NCI-H2107 (cell line): ENCODE results near the gene PKIG.
"Not testable (repeated sequence)": the region's sequence is repeated elsewhere in the genome, so short reads cannot be mapped to it uniquely, and the experiment has no call there.

ENCODE experiments used
- DNase-seq: peaks from one replicate; lab custom pipeline; 2025; lab: John Stamatoyannopoulos, UW

The PKIG gene

DNA sequence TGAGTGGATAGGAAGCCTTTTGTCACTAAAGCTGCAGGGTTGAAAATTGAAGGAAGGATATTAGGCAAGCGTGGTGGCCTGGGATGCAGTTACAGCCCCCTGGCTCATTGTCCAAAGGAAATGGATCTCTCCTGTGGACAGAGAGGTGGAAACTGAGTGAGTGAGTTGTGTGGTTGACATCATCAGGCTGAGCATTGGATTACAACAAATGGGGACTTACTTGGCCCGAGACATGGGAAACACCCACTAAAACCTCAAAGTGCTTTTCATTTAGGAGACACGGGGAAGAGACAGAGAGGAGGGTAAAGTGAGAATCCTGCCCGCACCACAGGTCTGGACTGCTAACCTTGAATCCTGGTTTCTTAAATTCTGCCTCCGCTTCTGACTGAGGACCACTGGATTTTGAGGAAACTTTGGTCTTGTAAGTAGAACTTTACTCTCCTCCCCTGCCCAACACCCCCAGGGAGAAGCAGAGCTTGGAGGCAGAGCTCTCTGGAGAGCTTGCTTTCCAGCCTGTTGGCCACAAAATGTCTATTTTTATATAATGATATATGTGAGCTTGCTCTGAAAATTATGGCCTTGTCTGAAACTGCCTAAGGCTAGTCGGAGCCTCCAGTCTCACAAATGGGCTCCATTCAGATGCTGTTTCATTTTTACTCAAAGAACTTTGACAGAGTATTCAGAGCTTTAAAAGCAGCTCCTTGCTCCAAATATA, at the start of gene PKIG:
PKIG (plus strand) TSS at position 269 of the 715 bp plus-strand sequence. CDS start 31,978 bp downstream, outside the sequence.
- no peak for DNase-seq

DNA sequence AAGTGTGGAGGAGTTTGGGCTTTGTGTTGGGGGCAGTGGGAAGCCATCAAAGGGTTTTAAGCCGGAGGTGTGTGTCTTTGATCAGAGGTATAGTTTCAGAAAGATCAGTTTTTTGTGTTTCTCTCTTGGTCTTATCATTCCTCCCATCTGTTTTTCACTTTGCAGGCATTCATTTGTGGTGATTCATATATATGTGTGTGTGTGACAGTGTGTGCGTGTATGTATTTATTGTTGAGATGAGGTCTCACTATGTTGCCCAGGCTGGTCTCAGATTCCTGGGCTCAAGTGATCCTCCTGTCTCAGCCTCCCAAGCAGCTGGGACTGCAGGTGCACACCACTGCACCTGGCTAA, 49.4 kb upstream of the PKIG start:
- DNase-seq, result no peak

DNA sequence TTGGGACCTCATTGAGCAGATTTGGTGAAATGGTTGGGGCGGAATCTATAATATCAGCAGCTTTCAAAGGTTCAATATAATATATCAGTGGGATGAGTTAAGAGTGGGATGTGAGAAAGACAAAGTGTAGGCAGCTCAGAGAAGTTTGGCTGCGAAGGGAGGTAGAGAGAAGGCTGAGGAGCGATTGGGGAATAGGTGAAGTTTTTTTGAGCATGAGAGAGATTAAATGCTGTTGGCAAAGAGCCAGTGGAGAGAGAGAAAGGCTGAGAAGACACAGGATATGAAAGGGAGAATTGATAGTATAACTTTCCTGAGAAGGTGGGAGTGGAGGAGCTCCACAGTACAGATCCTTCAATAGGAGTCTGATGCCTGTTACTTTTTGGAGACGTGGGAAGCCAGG, 48.5 kb upstream of the PKIG start:
- DNase-seq, result no peak

DNA sequence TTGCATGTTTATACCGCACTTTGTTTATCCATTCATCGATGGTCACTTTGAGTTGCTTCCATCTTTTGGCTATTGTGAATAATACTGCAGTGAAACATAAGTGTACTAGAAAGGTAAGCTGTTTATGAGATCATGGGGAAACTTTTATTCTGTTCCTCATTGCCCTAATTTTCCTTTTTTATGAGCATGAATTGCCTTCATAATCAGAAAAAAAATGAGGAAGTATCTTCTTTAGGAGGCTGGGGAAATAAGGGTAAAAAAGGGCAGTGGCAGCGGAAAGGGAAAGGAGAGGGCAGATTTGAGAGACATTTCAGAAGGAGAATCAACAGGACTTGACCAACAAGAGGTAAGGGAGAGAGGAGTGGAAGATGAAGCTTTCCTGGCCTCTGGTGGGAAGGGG, 46.2 kb upstream of the PKIG start:
- no peak for DNase-seq

DNA sequence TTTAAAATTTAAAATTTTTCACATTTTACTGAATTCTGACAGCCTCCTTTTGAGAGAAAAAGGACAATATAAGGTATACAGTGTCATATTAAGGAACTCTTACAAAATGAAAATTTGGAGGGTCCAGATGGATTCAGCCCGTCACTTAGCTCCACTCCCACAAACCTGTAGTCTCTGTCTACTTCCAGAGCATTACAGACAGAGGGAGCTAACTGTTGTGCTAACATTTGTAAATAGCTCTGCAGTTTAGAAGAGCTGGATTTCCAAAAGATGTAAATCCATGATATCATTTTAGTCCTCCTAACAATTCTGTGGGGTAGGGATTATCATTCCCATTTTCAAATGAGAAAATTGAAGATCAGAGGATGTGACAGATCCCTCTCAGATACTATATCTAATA, 44.4 kb upstream of the PKIG start:
- DNase-seq, result no peak

DNA sequence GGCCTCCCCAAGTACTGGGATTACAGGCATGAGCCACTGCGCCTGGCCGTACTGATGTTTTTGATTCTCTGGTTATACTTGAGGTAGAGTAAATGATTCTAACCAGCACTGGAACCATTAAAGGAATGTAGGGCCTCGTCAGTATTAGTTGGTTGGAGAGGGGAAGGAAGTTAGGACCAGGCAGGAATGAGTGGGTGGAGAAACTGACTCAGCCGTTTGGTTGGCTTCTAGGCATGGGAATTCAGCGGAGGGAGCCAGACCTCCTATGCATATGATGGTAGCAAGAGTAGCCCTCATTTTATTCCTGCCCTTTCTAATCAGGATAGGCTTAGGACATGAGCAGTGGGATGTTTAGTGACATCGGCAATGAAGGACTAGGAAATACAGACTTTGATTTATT, 41.5 kb upstream of the PKIG start:
- DNase-seq, result no peak

DNA sequence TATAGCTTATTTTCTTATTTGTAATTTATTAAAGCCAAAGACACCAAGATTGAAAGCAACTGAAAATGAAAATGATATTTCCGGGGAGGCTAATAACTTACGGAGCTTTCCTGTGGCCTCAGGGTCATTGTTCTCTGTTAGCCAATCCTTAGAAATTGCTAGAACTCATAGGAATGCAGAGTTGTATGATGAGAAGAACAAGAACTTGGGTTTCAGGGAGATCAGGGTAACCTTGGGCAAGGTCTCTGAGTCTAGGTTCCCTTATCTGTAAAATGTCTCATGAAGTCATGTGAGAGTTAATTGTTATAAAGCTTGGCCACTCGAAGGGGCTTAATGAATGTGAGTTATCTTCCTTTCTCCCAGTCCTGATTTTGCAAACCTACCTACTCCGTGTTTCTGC, 40.4 kb upstream of the PKIG start:
- no peak for DNase-seq

DNA sequence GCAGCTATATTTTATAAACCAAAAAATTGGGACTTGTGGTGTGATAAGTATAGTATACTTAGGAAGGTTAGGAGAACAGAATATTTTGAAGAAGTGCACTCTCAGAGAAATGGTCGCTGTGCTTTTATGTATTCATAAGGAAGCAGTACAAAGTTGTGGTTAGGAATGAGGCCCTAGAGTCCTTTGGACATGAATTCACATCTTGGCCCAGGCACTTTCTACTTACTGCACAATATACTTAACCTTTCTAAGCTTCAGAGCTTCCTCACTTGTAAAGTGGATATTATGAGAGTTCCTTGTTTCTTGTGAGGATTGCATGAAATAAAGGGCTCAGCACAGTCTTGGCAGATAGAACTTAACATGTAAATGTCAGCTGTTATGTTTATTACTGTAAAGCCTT, 39.5 kb upstream of the PKIG start:
- no peak for DNase-seq

DNA sequence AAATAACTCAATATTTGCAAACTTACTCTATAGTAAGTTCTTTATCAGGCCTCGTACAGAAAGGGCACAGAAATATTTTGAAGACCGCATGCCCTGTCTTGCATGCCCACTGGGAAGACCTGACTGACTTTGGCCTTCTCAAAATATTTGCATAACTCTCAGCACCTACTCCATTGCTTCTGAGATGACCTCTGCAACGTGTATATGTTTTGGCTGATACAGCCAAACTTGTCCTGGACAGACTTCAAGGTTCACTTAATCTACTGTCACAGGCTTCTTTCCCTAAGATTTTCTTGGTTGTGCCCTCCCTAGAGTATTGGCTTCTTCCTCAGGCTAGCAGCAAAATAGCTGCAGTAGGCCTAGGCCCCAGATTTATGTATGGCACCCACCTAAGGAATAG, 39.0 kb upstream of the PKIG start:
- no peak for DNase-seq

DNA sequence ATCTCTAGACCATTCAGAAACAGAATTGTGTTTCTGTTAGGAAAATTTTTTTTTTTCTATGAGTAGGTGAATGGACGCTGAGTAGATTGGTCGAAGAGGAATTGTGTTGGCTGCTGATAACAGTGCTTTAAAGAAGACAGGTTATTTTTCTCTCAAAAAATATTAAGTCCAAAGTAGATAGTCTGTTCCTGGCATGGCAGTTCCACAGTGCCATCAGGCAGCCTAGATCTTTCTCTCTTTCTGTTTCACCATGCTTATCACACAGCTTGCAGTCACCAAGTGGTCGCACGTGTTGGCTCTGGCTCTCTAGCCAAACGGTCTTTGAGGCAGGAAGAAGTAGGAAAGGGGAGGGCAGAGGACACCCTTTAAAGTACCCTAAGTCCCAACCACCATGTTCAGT, 38.1 kb upstream of the PKIG start:
- no peak for DNase-seq

DNA sequence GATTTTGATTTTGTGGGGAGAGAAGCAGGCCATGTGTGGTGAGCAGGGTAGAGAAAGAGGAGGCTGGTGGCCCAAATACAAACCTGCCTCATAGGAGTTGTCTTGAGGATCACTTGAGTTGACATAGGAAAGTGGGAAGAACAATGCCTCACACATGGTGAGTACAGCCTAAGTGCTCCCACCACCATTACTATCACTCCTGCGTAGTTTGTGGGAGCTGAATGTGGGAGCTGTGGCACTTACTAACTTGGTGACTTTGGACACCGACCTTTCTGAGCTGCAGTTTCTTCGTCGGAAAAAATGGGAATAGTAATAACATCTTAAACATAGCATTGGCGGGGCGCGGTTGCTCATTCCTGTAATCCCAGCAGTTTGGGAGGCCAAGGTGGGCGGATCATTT, 35.0 kb upstream of the PKIG start:
- no peak for DNase-seq

DNA sequence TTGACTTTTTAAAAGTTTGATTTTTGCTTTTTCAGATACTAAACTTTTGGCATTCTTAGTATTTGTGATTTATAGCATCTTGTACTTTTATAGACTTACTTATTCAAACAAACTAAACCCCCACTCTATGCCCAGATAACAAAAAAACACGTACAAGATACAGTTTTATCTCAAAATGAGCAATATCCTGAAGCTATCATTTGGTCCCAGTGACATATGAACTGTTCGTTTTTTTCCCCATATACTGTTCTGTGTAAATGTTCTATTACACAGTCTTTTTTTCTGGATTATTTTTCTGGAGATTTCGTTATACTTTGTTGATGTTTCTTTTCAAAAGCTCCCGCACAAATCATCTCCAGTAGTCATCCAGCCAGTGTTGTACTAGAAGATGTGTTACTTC, 33.3 kb upstream of the PKIG start:
- DNase-seq, result no peak

DNA sequence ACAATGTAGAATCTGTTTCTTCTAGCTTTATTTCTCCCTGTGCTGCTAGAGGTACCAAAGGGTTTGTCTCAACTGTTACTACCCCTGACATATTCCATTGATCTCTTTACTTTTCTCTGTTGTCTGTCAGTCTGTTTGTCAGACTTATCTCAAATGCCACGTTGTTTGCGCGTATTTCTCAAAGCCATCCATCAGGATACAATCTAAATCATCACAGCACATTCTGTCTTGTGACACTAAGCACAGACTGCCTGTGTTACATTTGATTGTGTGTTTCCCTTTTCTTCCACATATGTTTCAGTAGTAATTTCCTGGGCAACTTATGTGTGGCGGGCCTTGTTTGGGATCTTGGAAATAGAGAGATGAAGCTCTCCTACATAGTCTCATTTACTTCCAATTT, 30.3 kb upstream of the PKIG start:
- DNase-seq, result no peak

DNA sequence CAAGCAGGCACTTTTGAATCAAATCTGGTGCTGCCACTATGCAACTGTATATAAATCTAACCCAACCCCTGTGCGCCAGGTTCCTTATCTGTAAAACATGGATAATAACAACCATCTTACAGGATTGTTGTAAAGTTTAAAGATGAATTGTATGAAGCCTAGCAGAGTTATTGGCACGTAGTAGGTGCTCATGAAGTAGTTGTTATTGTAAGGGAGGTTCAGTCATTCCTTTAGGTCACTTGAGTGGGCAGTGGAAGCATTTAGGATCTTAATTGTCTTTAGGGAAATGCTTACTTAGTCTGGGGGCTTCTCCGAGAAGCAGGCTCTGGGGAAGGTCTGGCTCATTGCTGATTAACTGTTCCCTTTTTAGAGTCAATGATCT, 29.8 kb upstream of the PKIG start:
- no peak for DNase-seq

DNA sequence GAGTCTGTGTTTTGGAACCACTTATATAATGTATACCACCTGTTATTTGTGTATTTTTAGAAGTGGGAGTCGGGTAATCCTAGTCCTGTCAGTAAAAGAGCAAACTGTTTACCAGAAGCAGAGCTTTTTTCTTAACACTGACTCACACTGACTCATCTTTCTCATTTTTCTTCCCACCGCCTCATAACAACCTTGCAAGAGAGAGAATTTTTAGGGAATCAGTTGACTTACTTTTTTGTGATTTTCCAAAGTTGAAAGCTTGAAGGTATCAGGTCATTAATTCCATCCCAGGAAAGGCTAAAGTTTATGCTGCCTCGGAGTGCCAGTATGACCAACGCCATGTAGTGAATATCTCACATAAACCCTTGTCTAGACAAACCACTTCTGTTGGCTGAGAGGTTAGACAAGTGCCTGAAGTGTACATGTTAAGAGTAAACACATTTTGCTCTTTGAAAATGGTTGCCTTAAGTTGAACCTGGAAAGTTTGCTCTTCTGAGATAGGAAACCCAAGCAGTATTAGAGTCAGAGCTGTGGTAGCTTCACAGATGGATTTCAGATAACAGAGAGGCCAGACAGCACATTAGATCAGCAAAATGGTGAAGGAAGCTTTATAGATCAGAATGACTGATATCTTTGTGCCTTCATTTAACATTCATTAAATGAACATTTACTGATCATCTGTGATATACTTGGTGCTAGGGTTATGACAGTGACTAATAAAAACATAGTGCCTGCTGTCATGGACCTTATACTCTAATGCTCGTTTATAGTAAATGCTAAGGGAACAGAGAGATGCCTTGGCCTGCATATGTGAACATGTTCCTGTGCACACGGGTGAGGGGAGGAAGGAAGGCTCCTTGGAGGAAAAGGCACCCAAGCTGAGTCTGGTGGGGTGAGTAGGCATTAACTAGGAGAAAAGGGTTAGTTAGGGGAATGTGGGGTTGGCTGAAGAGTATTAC, 29.1 kb upstream of the PKIG start:
- no peak for DNase-seq

DNA sequence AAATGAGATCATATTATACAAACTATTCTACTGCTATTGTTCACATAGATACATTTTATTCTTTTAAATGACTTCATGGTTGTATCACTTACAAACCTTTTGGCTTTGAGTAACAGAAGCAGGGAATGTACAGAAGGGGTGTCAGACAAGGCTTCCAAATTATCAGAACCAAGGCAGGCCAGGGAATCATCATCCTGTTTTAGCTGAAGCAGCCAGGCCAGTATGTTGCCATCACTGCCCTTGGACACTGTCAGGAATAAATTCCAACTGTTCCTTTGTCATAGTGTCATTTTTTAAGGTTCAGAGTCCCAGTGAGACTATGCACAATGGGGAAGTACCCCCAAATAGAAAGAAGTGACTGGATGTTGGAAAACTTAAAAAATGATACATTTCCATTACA, 23.1 kb upstream of the PKIG start:
- DNase-seq, result no peak

DNA sequence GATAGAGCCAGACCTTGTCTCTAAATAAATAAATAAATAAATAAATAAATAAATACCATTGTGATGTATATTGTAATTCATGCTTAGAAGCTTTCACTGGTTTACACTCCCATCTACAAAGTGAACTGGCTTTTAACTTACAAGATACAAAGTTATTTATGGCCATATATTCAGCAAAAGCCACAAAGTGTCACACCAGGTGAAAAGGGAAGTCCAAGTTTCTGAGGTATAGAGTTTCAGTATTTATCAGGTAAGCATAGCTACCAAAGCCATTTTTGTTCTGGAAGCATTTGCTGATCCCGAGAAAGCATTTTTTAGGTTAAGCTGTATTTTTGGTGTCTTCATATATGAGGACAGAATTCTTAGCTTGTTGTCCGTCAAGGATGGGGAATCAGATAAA, 22.1 kb upstream of the PKIG start:
- no peak for DNase-seq

DNA sequence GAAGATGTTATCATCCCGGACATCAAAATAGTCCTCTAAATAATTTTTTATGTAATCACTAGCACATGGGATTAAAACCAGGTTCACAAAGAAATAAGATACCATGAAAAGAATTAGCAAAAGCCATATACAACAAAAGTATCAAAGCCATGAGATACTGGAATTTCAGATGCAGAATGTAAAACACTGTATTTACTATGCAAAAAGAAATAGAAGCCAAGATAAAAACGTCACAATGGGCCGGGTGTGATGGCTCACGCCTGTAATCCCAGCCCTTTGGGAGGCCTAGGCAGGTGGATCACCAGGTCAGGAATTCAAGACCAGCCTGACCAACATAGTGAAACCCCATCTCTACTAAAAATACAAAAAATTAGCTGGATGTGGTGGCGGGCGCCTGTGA, 21.6 kb upstream of the PKIG start:
- DNase-seq, result not testable (repeated sequence)

DNA sequence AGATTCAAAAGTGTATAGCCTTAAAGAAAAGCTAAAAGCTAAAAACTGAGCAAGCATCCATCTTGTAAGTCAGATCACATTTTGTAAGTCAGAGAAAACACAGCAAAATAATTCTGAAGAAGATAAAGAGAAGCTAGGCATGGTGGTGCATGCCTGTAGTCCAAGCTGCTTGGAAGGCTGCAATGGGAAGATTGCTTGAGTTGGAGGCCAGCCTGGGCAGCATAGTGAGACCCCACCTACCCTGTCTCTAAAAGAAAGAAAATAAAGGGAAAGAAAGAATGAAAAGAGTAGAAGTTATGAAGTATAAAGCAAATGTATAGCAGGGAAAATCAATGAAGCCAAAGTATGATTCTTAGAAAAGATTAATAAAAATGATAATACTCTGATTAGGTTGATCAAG, 20.5 kb upstream of the PKIG start:
- DNase-seq, result no peak

DNA sequence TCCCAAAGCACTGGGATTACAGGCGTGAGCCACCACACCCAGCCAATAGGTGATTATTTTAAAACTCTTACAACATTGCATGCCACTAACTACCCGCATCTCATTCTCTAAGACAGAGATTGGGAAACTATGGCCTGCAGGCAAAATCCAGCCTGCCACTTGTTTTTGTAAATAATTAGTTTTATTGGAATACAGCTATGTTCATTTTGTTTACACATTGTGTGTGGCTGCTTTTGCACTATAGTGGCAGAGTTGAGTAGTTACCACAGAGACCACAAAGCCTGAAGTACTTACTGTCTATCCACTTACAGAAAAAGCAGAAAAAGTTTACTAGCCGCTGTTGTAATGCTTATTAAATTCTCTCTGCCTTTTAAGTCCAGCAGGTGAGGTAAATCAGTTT, 16.4 kb upstream of the PKIG start:
- no peak for DNase-seq

DNA sequence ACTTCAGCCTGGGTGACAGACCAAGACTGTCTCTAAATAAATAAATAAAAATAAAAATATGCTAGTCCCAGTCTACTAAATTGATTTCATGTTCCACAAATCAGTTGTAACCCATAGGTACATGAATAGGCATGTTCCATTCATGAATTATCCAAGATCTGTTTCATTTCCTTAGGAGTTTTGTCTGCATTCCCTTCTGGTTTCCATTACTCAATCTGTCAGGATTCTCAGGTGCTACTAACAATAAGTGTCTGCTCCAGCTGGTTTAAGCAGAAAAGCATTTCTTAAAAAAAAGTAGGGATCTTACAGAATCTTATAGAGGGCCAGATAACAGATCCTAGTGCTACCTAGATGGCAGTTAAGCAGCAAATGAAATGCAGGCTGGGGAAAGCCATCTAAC, 15.6 kb upstream of the PKIG start:
- no peak for DNase-seq

DNA sequence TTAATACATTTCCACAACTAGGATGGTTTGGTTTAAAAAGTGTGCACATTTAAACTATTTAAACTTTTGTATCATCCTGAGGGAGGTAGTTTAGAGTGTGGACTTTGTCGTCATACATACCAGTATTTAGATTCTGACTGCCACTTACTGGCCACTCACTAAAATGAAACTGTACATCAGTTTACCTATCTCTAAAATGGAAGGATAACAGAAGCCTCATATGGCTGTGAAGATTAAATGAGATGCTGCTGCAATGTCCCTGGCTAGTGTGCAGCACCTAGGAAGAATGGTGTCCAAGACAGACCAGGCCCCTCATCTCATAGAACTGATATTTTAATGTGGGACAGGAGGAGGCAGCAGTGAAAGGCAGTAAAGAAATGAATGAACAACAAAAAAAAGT, 12.0 kb upstream of the PKIG start:
- DNase-seq, result no peak

DNA sequence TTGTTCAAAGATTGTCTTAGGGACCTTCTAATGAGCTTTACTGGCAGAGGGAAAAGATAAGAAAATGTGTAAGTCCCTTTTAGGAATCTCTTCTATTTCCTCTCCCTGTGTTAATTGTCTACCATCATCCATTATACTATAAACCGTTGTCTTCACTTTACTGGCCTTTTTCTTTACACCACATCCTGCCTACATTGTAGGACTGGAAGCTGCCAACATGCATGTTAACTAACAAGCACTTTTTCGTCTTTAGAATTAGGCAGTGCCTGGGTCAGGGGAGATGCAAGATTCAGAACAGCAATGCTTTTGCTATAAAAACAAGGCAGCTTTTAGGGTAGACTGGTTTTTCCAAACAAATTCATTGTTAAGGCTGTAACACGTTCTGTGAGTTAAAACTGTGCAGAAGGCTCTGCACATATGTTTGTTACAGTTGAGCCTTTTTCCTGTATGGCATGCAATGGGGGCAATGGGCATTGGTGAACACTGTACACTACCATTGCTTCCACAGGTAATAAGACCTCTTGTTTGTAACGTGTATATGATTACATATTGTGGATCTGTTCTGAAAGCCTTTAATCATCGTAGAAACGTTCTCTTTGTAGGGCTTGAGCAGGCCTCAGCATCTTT, 10.9 kb upstream of the PKIG start:
- no peak for DNase-seq
